ENCODE results near the gene B3GAT1.

The B3GAT1 gene

DNA sequence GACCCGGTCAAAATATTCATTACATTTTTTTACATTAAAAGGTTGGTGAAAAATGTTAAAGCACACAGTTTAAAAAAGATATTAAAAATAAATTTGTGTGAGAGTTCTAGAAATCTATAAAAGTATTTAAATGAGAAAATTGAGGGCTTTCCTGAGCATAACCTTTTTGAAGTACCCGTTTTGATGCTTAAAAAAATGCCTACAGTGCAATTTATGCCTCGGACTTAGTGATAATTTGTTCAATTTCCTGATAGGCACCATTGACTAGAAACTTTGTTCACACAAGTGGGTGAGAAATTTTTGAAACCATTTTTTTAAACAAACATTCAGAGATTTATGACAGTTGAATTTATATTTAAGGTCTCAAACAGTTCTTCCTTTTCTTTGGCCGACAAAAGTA is 29.7 kb upstream of the B3GAT1 start:
- no peak for DNase-seq (ENCODE audit: low read depth, low spot score)

- DNase-seq (ENCODE audit: low read depth, low spot score) = no peak
Observed at GRCh38 chr11:134441281-134441680, 29.2 kb upstream of the B3GAT1 start.

DNA sequence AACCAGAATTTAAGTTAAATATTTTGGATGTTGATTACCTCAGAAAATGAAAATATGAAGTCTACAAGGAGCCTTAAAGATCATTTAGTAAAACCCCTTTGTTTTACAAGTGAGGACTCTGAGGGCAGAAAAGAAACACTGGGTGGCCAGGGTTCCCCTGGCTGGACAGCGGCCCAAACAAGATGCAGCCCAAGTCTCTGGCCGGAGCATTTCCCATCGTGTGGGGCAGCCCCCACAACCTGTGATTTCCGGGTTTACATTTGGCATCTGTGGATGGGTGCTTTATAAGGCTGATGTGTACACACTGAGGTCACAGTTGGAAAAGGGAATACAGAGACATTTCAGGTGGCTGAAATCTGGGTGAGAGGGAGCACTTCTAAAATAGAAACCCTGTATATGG is 28.8 kb upstream of the B3GAT1 start:
- no peak for DNase-seq (ENCODE audit: low read depth, low spot score)

DNA sequence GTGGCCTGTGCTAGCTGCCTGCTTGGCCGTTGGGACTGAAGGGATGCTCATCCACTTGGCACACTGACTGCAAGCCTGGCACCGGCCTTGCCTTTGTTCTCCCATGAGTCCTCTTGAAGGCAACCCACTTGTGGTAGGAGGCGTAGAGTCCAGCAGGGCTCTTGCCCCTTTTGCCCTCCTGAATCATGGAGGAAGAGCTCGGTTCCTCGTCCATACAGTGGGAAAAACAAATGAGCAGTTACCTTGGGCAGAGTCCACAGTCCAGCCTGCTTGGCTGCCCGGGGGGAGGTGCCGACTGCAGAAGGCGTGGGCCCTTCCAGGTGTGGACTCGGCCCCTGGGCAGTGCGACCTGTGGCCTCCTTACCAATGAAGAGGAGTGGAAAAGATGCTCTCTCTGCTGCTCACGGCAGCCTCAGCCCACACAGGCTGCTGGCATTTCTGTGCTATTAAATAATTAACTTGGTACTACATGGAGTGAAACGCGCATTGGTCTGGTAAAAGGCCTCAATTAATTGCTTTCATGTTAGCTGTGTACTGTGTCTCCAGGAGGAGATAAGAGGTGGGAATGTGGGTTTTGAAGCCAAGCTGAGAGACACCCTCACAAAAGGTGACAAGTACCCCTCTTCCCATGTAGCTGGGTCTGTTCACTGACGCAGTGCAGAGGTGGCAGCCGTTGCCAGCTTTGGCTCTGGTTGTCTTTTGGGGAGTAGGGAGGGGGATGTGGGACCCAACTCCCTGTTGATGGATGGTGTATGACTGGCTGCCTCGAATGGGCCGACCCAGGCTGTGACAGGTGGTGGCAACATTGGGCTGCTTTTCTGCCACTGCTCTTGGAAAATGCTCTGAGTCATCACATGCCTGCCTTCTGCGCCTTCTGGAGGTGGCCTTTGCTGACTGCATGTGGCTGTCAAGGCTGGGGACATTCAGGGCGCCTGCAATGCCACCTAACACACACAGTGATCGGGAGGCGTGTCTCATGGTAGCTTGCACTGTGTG is 26.8 kb upstream of the B3GAT1 start:
- no peak for DNase-seq (ENCODE audit: low read depth, low spot score)

GRCh38 chr11:134437821-134438220 is 25.8 kb upstream of the B3GAT1 start:
- DNase-seq (ENCODE audit: low read depth, low spot score) = no peak

DNA sequence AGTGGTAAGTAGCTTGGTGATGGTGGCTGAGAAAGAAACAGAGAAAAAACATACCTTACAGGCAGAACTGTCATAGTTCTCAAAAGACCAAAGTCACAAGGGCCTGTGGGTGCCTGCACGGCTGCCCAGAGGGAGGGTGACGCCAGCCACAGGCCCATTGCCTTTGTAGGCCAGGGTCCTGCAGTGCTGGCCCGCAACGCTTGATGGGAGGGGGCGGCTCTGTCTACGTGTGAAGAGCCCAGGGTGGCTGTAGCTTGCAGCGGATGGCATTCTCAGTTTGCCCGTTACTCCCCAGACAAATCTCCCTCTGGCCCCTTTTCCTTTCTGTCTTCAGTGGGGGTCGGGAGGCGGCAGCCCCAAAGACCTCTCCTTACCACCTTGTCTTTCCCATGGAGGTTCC is 24.7 kb upstream of the B3GAT1 start:
- DNase-seq (ENCODE audit: low read depth, low spot score) = no peak

- no peak for DNase-seq (ENCODE audit: low read depth, low spot score)
Observed at GRCh38 chr11:134433806-134434205, 21.8 kb upstream of the B3GAT1 start.

GRCh38 chr11:134433251-134433650 is 21.2 kb upstream of the B3GAT1 start:
- DNase-seq (ENCODE audit: low read depth, low spot score) = no peak

GRCh38 chr11:134432776-134433175 is 20.7 kb upstream of the B3GAT1 start:
- DNase-seq (ENCODE audit: low read depth, low spot score) = no peak

DNA sequence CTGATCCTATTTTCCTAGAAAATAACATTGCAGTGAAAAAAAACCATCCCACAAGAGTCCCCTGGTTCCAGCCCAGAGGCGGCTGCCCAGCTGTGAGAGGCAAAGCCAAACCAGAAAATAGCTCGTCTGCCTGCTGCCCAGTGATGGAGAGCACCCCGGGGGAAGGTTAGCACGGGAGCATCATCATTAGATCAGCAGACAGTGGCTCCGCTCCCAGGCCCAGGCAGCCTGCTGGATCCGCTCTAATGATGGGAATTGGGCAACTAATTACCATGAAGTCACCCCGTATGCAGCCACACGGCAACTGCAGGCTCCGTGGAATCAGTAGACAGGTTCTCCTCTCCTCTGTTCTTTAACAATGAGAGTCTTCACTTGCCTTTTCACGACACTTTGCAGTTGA is 17.1 kb upstream of the B3GAT1 start:
- no peak for DNase-seq (ENCODE audit: low read depth, low spot score)

GRCh38 chr11:134425816-134426536 is 13.9 kb upstream of the B3GAT1 start:
- DNase-seq (ENCODE audit: low read depth, low spot score) = no peak

DNA sequence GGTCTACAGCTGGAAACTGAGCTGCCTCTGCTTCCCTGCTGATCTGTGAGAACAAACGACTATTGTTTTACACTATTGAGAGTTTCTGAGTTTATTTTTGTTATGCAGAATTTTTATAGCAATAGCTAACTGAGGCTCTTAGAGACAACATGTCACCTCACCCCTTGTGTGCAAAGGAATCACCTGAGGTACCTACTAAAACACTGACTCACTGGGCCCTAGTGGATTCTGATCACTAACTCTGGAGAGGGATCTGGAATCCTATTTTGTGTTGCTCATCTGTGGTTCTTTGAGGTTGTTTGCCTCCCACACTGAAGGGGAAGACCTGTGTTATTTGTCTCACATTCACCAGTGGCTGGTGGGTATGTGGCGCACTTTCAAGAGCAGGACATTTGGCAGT is 13.4 kb upstream of the B3GAT1 start:
- no peak for DNase-seq (ENCODE audit: low read depth, low spot score)

DNA sequence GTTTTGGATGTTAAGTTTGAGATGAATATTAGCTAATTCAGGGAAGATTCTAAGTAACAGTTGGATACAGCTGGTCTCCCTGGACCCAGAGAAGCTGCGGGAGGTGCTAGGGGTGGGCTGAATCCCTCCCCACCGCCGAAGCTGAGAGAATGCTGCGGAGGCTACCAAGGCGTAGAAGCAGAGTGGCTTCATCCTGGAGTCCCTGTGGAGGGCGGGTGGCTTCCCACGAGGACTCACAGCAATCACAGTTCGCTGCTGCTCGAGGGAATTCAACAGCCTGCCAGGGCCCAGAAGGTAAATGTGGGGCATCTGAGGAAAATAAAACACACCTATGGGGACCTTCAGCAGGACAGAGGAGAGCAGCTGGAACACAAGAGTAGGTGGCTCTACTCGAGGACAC is 11.1 kb upstream of the B3GAT1 start:
- DNase-seq (ENCODE audit: low read depth, low spot score) = no peak

- DNase-seq (ENCODE audit: low read depth, low spot score) = no peak
Observed at GRCh38 chr11:134417871-134418840, 6.1 kb upstream of the B3GAT1 start.

DNA sequence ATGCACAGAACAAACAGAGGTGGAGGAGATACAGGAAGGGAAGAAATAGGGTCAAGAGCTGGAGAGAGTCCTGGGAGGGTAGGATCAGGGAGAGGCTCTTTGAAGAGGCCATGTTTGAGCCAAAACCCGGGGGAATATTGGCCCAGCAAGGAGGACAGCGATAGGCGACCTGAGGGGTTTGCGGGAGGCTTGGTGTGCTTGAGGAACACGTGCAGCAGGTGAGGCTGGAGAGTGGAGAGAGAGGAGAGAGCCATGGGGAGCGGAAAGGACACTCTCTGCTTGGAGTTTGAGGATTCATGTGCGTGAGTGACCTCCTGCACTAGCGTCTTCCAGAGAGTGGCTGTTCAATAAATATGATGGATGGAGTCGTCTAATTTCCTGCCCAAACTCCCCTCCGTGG is 4.7 kb upstream of the B3GAT1 start:
- DNase-seq (ENCODE audit: low read depth, low spot score) = no peak

DNA sequence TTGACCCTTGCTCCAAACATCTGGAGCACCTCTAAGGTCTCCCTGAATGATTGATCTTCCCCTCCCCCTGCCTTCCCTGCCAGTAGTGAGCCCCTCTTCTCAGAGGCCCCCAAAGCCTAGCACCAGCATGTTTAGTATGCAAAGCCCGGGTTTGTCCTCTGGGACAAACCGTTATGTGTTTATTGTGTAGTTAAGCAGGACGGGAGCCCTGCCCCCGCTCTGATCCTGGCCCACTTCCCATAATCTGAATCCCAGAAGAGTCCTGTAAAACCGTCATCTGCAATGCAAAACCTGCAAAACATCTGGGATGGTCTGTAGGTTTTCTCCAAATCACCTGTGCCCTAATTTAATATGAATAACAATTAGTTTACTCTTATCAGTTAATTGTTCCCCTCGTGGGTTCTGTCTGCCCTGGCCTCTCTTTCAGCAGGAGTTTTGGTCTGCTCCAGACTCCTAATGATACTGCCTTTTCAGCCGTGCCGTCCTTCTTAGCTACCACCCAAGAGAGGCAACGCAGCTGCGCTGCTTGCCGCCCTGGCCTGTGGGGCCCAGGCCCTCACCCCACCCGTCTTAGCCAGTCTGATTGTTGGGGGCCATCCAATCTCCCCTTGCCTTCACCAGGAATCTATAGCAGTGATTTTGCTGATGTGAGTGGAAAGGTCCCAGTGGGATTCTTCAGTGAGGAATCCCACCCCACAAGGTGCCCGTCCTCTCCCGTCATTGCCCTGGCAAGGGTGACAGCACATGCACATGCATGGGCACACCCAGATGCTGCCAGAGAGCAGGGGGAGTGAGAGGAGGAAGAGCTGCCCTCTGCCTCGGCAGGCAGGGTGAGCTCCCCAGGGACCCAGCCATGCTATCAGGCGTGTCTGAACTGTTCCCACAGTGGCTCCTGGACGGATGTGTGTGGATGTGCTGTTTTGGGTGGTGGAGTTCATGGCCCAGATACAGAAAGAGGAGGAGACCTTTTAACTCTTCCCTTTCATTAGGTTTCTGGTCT is 3.0 kb upstream of the B3GAT1 start:
- no peak for DNase-seq (ENCODE audit: low read depth, low spot score)

DNA sequence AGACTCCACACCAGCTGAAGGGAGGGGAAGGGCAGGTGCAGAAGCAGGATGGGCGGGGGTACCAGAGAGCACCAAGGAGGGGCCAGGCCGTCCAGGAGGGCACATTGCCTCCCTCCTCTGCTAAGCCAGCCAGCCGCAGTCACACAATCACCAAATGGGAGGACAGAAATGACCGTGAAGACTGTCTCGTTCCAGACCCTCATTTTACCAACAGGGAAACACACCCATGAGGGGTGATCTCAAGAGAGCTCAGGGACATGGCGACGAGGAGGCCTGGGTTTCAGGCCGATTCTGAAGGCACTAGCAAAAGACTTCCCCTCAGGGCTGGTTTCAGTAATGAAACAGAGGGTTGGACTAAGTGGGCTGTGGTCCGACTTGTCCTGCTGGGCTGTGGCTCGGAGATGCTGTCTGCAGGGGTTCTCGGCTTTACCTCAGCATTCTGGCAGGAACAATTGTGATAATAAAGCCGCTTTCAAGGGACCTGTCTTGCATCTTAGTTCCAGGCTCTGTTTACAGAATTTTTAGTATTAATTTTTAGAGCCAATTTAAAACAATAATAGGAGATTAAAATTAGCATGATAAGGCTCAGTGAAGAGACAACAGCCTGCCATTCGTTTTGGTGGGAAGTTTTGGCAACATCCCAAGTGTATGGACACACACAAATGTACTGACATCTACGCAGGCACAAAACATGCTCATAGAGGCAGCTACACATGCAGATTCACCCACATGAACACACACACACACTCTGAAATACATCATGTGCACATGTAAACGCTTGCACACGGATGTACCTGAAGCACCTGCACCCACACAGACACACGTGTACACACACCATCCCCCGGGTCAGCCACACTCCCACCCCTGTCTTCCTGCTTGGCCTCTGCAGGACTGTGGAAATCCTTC is 2.0 kb upstream of the B3GAT1 start:
- DNase-seq (ENCODE audit: low read depth, low spot score) = no peak

GRCh38 chr11:134413043-134413825 is 1.2 kb upstream of the B3GAT1 start:
- no peak for DNase-seq (ENCODE audit: low read depth, low spot score)

DNA sequence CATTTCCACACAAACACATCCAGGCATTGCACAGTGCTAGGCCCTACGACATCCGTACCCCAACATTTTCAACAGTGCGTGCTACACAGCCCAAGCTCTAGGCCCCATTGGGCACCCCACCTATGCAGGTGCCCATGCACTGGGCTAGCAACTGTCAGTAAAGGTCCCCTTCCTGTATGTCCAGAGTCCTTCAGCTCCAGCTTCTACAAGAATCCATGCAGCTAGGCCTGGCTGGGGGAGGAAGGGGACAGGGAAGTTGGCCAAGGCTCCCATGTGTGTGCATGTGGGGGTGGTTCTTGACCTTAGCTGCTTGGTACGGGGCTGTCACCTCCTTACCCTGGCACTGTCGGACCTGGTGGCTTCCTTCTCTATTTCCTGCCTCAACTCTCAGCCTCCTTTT is 1.3 kb downstream of the B3GAT1 start:
- DNase-seq (ENCODE audit: low read depth, low spot score) = no peak

Measured in brain pericyte (primary cell).